ENCODE results near the gene TMEM14B.

- TF ChIP-seq CTCF (IDR thresholded peaks at IDR 0.05) (no peak), ZFX (IDR thresholded peaks at IDR 0.05; ENCODE audit: borderline replicate concordance) (no peak)
These were observed 44.1 kb downstream of the TMEM14B start for GRCh38 chr6:10791673-10792072.

Data from 22Rv1 (cell line).